HEK293 (cell line): Measurements from ENCODE around the gene MTFP1.
"Not testable (repeated sequence)": the region's sequence is repeated elsewhere in the genome, so short reads cannot be mapped to it uniquely, and the experiment has no call there.

Experiments
- CTCF ChIA-PET: fragments of 350-600 bp; formaldehyde crosslinking; extraction: SDS; loops from one replicate; lab custom pipeline; 2021; ENCODE audit warnings: antibody characterized with exemption; lab: Yijun Ruan, JAX
- POLR2A ChIA-PET: fragments of 300-600 bp; formaldehyde crosslinking; extraction: SDS; loops from one replicate; lab custom pipeline; 2020; ENCODE audit warnings: antibody characterized with exemption, inconsistent platforms; lab: Yijun Ruan, JAX
- H3K27ac ChIP-seq: fragments of 200-500 bp; sonication (Bioruptor generic); 2 replicates; pipeline ENCODE4 v1.5.1; 2014; ENCODE audit warnings: low read depth, low read length, control low read depth, inconsistent platforms; ENCODE audit errors: extremely low read depth
- H3K36me3 ChIP-seq, 2 experiments: fragments of 200-500 bp in 1 of 2; sonication (Bioruptor generic) in 1 of 2; 1 replicate in 1 of 2; 2 replicates in 1 of 2; pipeline ENCODE4 v1.5.1; 2014 to 2017; ENCODE audit warnings: inconsistent platforms in 2 of 2, low read length in 2 of 2; ENCODE audit not compliant: control insufficient read depth in 2 of 2, insufficient read depth in 1 of 2
- H3K4me1 ChIP-seq: fragments of 200-500 bp; sonication (Bioruptor generic); 2 replicates; pipeline ENCODE4 v1.5.1; 2014; ENCODE audit warnings: mild to moderate bottlenecking, low read length, inconsistent platforms; ENCODE audit not compliant: control insufficient read depth, insufficient read depth
- H3K4me3 ChIP-seq: 2 replicates; pipeline ENCODE4 v1.5.1; 2011; ENCODE audit warnings: low read depth, mild to moderate bottlenecking, control low read depth, low read length, moderate library complexity
- H3K9me3 ChIP-seq: fragments of 200-500 bp; sonication (Bioruptor generic); 2 replicates; pipeline ENCODE4 v1.5.1; 2014; ENCODE audit warnings: low read depth, low read length, inconsistent platforms; ENCODE audit not compliant: control insufficient read depth, insufficient read depth
- GFI1B ChIP-seq: fragments of 450-650 bp; formaldehyde crosslinking; IDR thresholded peaks from 2 replicates; pipeline ENCODE4 v1.5.1; 2016; ENCODE audit warnings: missing biosample characterization, missing genetic modification characterization
- KLF7 ChIP-seq: fragments of 450-650 bp; formaldehyde crosslinking; IDR thresholded peaks from 2 replicates; pipeline ENCODE4 v1.5.1; 2016; ENCODE audit warnings: missing biosample characterization, missing genetic modification characterization, borderline replicate concordance
- KLF8 ChIP-seq: fragments of 450-650 bp; formaldehyde crosslinking; IDR thresholded peaks from 2 replicates; pipeline ENCODE4 v1.5.1; 2016; ENCODE audit warnings: missing biosample characterization, missing genetic modification characterization
- MZF1 ChIP-seq: fragments of 450-650 bp; formaldehyde crosslinking; IDR thresholded peaks from 2 replicates; pipeline ENCODE4 v1.5.1; 2017; ENCODE audit warnings: missing biosample characterization, missing genetic modification characterization, borderline replicate concordance
- PRDM1 ChIP-seq: fragments of 450-650 bp; formaldehyde crosslinking; IDR thresholded peaks from 2 replicates; pipeline ENCODE4; 2016; ENCODE audit warnings: missing biosample characterization, missing genetic modification characterization
- SETDB1 ChIP-seq: IDR thresholded peaks from one replicate; pipeline ENCODE4 v1.6.1; 2017; ENCODE audit warnings: mild to moderate bottlenecking, low read length, moderate library complexity, mixed read lengths; ENCODE audit not compliant: insufficient read length
- YY2 ChIP-seq: fragments of 450-650 bp; formaldehyde crosslinking; IDR thresholded peaks from 2 replicates; pipeline ENCODE4 v1.5.1; 2016; ENCODE audit warnings: missing biosample characterization, missing genetic modification characterization
- ZBTB17 ChIP-seq: fragments of 450-650 bp; formaldehyde crosslinking; IDR thresholded peaks from 2 replicates; pipeline ENCODE4 v1.5.1; 2016; ENCODE audit warnings: missing biosample characterization, missing genetic modification characterization
- ZNF112 ChIP-seq: fragments of 450-650 bp; formaldehyde crosslinking; IDR thresholded peaks from 2 replicates; pipeline ENCODE4 v1.5.0; 2017; ENCODE audit warnings: missing biosample characterization, missing genetic modification characterization
- ZNF175 ChIP-seq: fragments of 450-650 bp; formaldehyde crosslinking; IDR thresholded peaks from 2 replicates; pipeline ENCODE4 v1.5.1; 2016; ENCODE audit warnings: missing biosample characterization, missing genetic modification characterization
- ZNF2 ChIP-seq: fragments of 450-650 bp; formaldehyde crosslinking; IDR thresholded peaks from 2 replicates; pipeline ENCODE4 v1.5.1; 2016; ENCODE audit warnings: missing biosample characterization, missing genetic modification characterization
- ZNF248 ChIP-seq: fragments of 450-650 bp; formaldehyde crosslinking; IDR thresholded peaks from 2 replicates; pipeline ENCODE4 v1.5.1; 2017; ENCODE audit warnings: missing biosample characterization, missing genetic modification characterization
- ZNF302 ChIP-seq: fragments of 450-650 bp; formaldehyde crosslinking; IDR thresholded peaks from 2 replicates; pipeline ENCODE4 v1.5.1; 2016; ENCODE audit warnings: missing biosample characterization, missing genetic modification characterization, low read depth
- ZNF426 ChIP-seq: fragments of 450-650 bp; formaldehyde crosslinking; IDR thresholded peaks from 2 replicates; pipeline ENCODE4 v1.5.1; 2017; ENCODE audit warnings: missing biosample characterization, missing genetic modification characterization, mild to moderate bottlenecking, inconsistent platforms, moderate library complexity
- ZNF433 ChIP-seq: fragments of 450-650 bp; formaldehyde crosslinking; IDR thresholded peaks from 2 replicates; pipeline ENCODE4 v1.5.1; 2016; ENCODE audit warnings: missing biosample characterization, missing genetic modification characterization, low read depth
- ZNF558 ChIP-seq: fragments of 450-650 bp; formaldehyde crosslinking; IDR thresholded peaks from 2 replicates; pipeline ENCODE4 v1.5.1; 2016; ENCODE audit warnings: missing biosample characterization, missing genetic modification characterization
- ZNF560 ChIP-seq: fragments of 450-650 bp; formaldehyde crosslinking; IDR thresholded peaks from 2 replicates; pipeline ENCODE4 v1.5.1; 2017; ENCODE audit warnings: missing biosample characterization, missing genetic modification characterization, borderline replicate concordance
- ZNF600 ChIP-seq: fragments of 450-650 bp; formaldehyde crosslinking; IDR thresholded peaks from 2 replicates; pipeline ENCODE4 v1.5.1; 2016; ENCODE audit warnings: missing biosample characterization, missing genetic modification characterization
- ZNF830 ChIP-seq: fragments of 450-650 bp; IDR thresholded peaks from 2 replicates; pipeline ENCODE4 v1.5.0; 2018; ENCODE audit warnings: missing biosample characterization, missing genetic modification characterization, low read depth, mild to moderate bottlenecking, moderate library complexity
- TF ChIP-seq, protein P1 (sequence below): fragments of 450-650 bp; formaldehyde crosslinking; IDR thresholded peaks from 2 replicates; pipeline ENCODE4 v1.5.1; 2017; ENCODE audit warnings: missing biosample characterization, missing genetic modification characterization
- TF ChIP-seq, protein P2 (sequence below): fragments of 450-650 bp; formaldehyde crosslinking; IDR thresholded peaks from 2 replicates; pipeline ENCODE4 v1.5.1; 2016; ENCODE audit warnings: missing biosample characterization, missing genetic modification characterization

Gene MTFP1

DNA sequence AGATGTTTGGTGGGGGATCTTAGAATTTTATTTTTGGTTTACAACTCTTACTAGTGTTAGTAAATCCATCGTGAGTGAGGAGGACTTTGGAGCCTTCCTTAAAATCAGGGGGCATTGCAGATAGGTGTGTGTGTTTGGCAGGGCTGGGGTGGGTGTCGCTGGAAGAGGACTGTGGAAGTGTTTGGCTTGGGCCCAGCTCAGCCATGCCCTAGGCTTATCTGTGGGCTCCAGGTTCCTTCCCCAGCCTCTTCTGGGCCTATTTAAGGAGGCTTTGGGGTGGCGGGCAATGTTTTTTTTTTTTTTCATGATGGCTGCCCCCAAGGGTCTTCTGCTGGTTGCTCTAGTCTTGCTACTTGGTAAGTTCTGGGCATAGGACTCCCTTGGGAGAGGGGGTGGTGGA lies 22.1 kb downstream of the MTFP1 start:
- ChIA-PET CTCF (no interaction called here), POLR2A (no interaction called here)
- no peak for TF ChIP-seq ZNF433 (tag by site-specific recombination)
- no peak for TF ChIP-seq YY2
- TF ChIP-seq ZNF302 (tag by site-specific recombination), result no peak
- no peak for TF ChIP-seq ZNF560
- no peak for TF ChIP-seq ZNF112 (tag by site-specific recombination)
- TF ChIP-seq ZNF426, result no peak
- TF ChIP-seq, protein P1, sequence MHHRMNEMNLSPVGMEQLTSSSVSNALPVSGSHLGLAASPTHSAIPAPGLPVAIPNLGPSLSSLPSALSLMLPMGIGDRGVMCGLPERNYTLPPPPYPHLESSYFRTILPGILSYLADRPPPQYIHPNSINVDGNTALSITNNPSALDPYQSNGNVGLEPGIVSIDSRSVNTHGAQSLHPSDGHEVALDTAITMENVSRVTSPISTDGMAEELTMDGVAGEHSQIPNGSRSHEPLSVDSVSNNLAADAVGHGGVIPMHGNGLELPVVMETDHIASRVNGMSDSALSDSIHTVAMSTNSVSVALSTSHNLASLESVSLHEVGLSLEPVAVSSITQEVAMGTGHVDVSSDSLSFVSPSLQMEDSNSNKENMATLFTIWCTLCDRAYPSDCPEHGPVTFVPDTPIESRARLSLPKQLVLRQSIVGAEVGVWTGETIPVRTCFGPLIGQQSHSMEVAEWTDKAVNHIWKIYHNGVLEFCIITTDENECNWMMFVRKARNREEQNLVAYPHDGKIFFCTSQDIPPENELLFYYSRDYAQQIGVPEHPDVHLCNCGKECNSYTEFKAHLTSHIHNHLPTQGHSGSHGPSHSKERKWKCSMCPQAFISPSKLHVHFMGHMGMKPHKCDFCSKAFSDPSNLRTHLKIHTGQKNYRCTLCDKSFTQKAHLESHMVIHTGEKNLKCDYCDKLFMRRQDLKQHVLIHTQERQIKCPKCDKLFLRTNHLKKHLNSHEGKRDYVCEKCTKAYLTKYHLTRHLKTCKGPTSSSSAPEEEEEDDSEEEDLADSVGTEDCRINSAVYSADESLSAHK, result no peak
- TF ChIP-seq, protein P2, sequence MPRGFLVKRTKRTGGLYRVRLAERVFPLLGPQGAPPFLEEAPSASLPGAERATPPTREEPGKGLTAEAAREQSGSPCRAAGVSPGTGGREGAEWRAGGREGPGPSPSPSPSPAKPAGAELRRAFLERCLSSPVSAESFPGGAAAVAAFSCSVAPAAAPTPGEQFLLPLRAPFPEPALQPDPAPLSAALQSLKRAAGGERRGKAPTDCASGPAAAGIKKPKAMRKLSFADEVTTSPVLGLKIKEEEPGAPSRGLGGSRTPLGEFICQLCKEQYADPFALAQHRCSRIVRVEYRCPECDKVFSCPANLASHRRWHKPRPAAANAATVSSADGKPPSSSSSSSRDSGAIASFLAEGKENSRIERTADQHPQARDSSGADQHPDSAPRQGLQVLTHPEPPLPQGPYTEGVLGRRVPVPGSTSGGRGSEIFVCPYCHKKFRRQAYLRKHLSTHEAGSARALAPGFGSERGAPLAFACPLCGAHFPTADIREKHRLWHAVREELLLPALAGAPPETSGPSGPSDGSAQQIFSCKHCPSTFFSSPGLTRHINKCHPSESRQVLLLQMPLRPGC, result no peak
- no peak for TF ChIP-seq ZNF175 (tag by site-specific recombination)
- no peak for TF ChIP-seq ZNF2 (tag by site-specific recombination)
- no peak for TF ChIP-seq KLF8
- no peak for TF ChIP-seq ZNF248
- no peaks in the 10 kb centered on the region for H3K36me3 ChIP-seq
- H3K4me1 ChIP-seq, result no peaks in the 10 kb centered on the region
- no peak overlapping the region for H3K27ac ChIP-seq
- no peaks in the 10 kb centered on the region for H3K9me3 ChIP-seq
- no peak overlapping the region for H3K4me3 ChIP-seq

DNA sequence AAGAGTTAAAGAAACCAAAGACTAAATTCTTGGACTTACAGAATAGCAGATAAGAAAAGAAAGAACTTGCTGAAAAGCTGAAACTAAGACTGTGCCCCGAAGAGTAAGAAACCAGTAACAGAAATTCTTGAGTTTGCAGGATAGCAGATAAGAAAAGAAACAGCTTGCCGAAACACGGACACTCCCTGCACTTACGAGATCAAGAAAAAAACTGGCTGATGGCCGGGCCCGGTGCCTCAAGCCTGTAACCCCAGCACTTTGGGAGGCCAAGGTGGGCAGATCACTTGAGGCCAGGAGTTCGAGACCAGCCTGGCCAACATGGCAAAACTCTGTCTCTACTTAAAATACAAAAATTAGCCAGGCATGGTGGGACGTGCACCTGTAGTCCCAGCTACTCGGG lies 25.9 kb downstream of the MTFP1 start:
- H3K36me3 ChIP-seq, CTCF ChIA-PET, H3K9me3 ChIP-seq, H3K4me1 ChIP-seq, H3K4me3 ChIP-seq, H3K27ac ChIP-seq, POLR2A ChIA-PET: not testable (repeated sequence)

DNA sequence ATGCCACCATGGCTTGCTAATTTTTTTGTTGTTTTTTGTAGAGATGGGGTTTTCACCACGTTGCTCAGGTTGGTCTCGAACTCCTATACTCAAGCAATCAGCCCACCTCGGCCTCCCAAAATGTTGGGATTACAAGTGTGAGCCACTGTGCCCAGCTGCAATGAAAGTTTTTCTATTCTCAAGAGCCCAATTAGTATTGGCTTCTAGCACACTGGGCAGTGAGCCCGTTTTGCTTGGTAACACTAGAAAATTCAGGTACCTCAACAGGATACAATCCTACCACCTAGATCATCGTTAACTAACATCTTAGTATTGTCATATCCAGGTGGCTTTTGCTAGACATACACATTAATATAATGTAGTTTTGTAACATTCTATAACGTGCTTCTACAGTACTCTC lies 27.3 kb downstream of the MTFP1 start:
- Histone ChIP-seq H3K36me3 (no peaks in the 10 kb centered on the region), H3K27ac (no peak overlapping the region), H3K4me1 (no peaks in the 10 kb centered on the region), H3K9me3 (no peaks in the 10 kb centered on the region), H3K4me3 (no peak overlapping the region)
- TF ChIP-seq MZF1 (tag by site-specific recombination) (no peak), ZNF600 (tag by site-specific recombination) (no peak), ZBTB17 (tag by site-specific recombination) (no peak), GFI1B (no peak), SETDB1 (no peak), KLF7 (no peak), PRDM1 (tag by site-specific recombination) (no peak), ZNF2 (tag by site-specific recombination) (no peak), ZNF830 (tag by site-specific recombination) (no peak), ZNF558 (no peak)
- CTCF ChIA-PET, result interaction anchor here (0.6 to 1.3 kb wide), 3 partner anchors 16 to 302 kb away, joined by 3 to 5 read pairs (median 4); no protein-coding TSS in a partner anchor
- POLR2A ChIA-PET, result no interaction called here
